Measurements from ENCODE around the gene SAMD4A.

SAMD4A gene

GRCh38 chr14:54812617-54813016 is 245.7 kb downstream of the SAMD4A start:
- no peak overlapping the region for H2BK12ac ChIP-seq (ENCODE audit: low read length)
- H3K27ac ChIP-seq (ENCODE audit: low read depth, low read length), result no peak overlapping the region
- no peaks in the 10 kb centered on the region for H3K36me3 ChIP-seq (ENCODE audit: control insufficient read depth in 1 of 2, insufficient read depth in 2 of 2, low read length in 2 of 2)
- no peak overlapping the region for H4K91ac ChIP-seq (ENCODE audit: low read depth, low read length)
- no peak overlapping the region for H3K23ac ChIP-seq (ENCODE audit: low read length)
- H3K4me2 ChIP-seq (ENCODE audit: low read length), result no peak overlapping the region
- H3K14ac ChIP-seq (ENCODE audit: low read length), result no peak overlapping the region
- H3K4me3 ChIP-seq (ENCODE audit: low read depth, low read length), result no peak overlapping the region
- H2AFZ ChIP-seq (ENCODE audit: insufficient read depth, low read length, poor library complexity), result no peak overlapping the region
- no CpG with 5 or more reads among the region's 6 CpGs for WGBS (ENCODE audit: extremely low coverage, insufficient coverage, insufficient read length)
- no peaks in the 10 kb centered on the region for H3K79me2 ChIP-seq (ENCODE audit: control insufficient read depth, insufficient read depth, low read length, poor library complexity)
- H2AK5ac ChIP-seq (ENCODE audit: low read length), result no peak overlapping the region
- H2BK5ac ChIP-seq (ENCODE audit: low read depth, low read length, poor library complexity), result no peak overlapping the region
- H4K12ac ChIP-seq (ENCODE audit: low read depth, low read length), result no peak overlapping the region
- no peak overlapping the region for H3K9ac ChIP-seq (ENCODE audit: low read length)
- no peaks in the 10 kb centered on the region for H3K79me1 ChIP-seq (ENCODE audit: low read length)
- H3K4ac ChIP-seq (ENCODE audit: low read depth, low read length), result no peak overlapping the region
- no peak overlapping the region for H2BK120ac ChIP-seq (ENCODE audit: insufficient read depth, low read length, poor library complexity)
- H3K18ac ChIP-seq (ENCODE audit: low read length), result no peak overlapping the region
- peaks cover 4 to 5% of the 10 kb centered on the region in 2 experiments for H3K4me1 ChIP-seq (ENCODE audit: control insufficient read depth in 1 of 2, insufficient read depth in 2 of 2, low read length in 2 of 2)
- H4K8ac ChIP-seq (ENCODE audit: low read depth, low read length), result no peak overlapping the region
- H3K9me3 ChIP-seq (ENCODE audit: insufficient read depth, low read depth, low read length), result peaks cover 2% of the 10 kb centered on the region
- H3K27me3 ChIP-seq (ENCODE audit: insufficient read depth, low read length), result no peaks in the 10 kb centered on the region
- no peak for DNase-seq

DNA sequence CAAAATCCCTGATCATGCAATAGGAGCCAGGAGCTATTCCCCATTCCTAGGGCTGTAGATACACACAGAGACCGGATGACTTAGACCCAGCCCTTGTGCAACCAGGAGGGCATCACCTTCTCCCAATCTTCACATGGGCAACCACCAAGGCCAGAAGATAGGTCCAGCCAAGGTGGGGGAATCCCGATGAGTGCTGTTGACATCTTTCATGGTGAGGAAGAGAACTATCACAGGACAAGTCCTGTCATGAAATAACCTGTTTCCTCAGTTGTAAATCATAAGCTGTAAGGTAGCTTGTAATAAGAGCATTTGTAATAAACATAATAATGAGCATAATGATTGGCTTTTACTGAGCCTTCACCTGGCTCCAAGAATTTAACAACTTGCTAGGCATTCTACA is 246.2 kb downstream of the SAMD4A start:
- Histone ChIP-seq H3K4me3 (ENCODE audit: low read depth, low read length) (no peak overlapping the region), H2BK12ac (ENCODE audit: low read length) (no peak overlapping the region), H3K36me3 (ENCODE audit: control insufficient read depth in 1 of 2, insufficient read depth in 2 of 2, low read length in 2 of 2) (no peaks in the 10 kb centered on the region), H3K27ac (ENCODE audit: low read depth, low read length) (no peak overlapping the region), H3K9ac (ENCODE audit: low read length) (no peak overlapping the region), H3K18ac (ENCODE audit: low read length) (no peak overlapping the region), H3K4ac (ENCODE audit: low read depth, low read length) (no peak overlapping the region), H4K91ac (ENCODE audit: low read depth, low read length) (no peak overlapping the region), H3K79me2 (ENCODE audit: control insufficient read depth, insufficient read depth, low read length, poor library complexity) (no peaks in the 10 kb centered on the region), H3K9me3 (ENCODE audit: insufficient read depth, low read depth, low read length) (peaks cover 2% of the 10 kb centered on the region), H3K27me3 (ENCODE audit: insufficient read depth, low read length) (no peaks in the 10 kb centered on the region), H2AK5ac (ENCODE audit: low read length) (no peak overlapping the region), H3K14ac (ENCODE audit: low read length) (no peak overlapping the region), H2AFZ (ENCODE audit: insufficient read depth, low read length, poor library complexity) (no peak overlapping the region), H2BK120ac (ENCODE audit: insufficient read depth, low read length, poor library complexity) (no peak overlapping the region), H3K4me2 (ENCODE audit: low read length) (no peak overlapping the region), H4K12ac (ENCODE audit: low read depth, low read length) (no peak overlapping the region), H4K8ac (ENCODE audit: low read depth, low read length) (no peak overlapping the region), H3K23ac (ENCODE audit: low read length) (no peak overlapping the region), H2BK5ac (ENCODE audit: low read depth, low read length, poor library complexity) (no peak overlapping the region), H3K79me1 (ENCODE audit: low read length) (peaks cover 3% of the 10 kb centered on the region), H3K4me1 (ENCODE audit: control insufficient read depth in 1 of 2, insufficient read depth in 2 of 2, low read length in 2 of 2) (peaks cover 9 to 10% of the 10 kb centered on the region in 2 experiments)
- WGBS (ENCODE audit: extremely low coverage, insufficient coverage, insufficient read length), result no CpG with 5 or more reads among the region's 2 CpGs
- DNase-seq, result no peak

GRCh38 chr14:54814076-54814475 is 247.1 kb downstream of the SAMD4A start:
- no peak overlapping the region for H3K14ac ChIP-seq (ENCODE audit: low read length)
- no peak overlapping the region for H2AK5ac ChIP-seq (ENCODE audit: low read length)
- H3K36me3 ChIP-seq (ENCODE audit: control insufficient read depth in 1 of 2, insufficient read depth in 2 of 2, low read length in 2 of 2), result no peaks in the 10 kb centered on the region
- H3K79me1 ChIP-seq (ENCODE audit: low read length), result peaks cover 3% of the 10 kb centered on the region
- no peak overlapping the region for H3K4me2 ChIP-seq (ENCODE audit: low read length)
- H2BK120ac ChIP-seq (ENCODE audit: insufficient read depth, low read length, poor library complexity), result no peak overlapping the region
- no peak overlapping the region for H3K9ac ChIP-seq (ENCODE audit: low read length)
- H4K91ac ChIP-seq (ENCODE audit: low read depth, low read length), result no peak overlapping the region
- H2BK12ac ChIP-seq (ENCODE audit: low read length), result no peak overlapping the region
- H3K18ac ChIP-seq (ENCODE audit: low read length), result no peak overlapping the region
- no peak overlapping the region for H4K12ac ChIP-seq (ENCODE audit: low read depth, low read length)
- H3K27ac ChIP-seq (ENCODE audit: low read depth, low read length), result no peak overlapping the region
- H3K79me2 ChIP-seq (ENCODE audit: control insufficient read depth, insufficient read depth, low read length, poor library complexity), result no peaks in the 10 kb centered on the region
- H3K4ac ChIP-seq (ENCODE audit: low read depth, low read length), result no peak overlapping the region
- peaks cover 2% of the 10 kb centered on the region for H3K9me3 ChIP-seq (ENCODE audit: insufficient read depth, low read depth, low read length)
- no peak overlapping the region for H3K23ac ChIP-seq (ENCODE audit: low read length)
- no peaks in the 10 kb centered on the region for H3K27me3 ChIP-seq (ENCODE audit: insufficient read depth, low read length)
- H4K8ac ChIP-seq (ENCODE audit: low read depth, low read length), result no peak overlapping the region
- no peak for DNase-seq
- no peak overlapping the region for H2BK5ac ChIP-seq (ENCODE audit: low read depth, low read length, poor library complexity)
- no peak overlapping the region for H2AFZ ChIP-seq (ENCODE audit: insufficient read depth, low read length, poor library complexity)
- no peak overlapping the region for H3K4me3 ChIP-seq (ENCODE audit: low read depth, low read length)
- peaks cover 12 to 18% of the 10 kb centered on the region in 2 experiments for H3K4me1 ChIP-seq (ENCODE audit: control insufficient read depth in 1 of 2, insufficient read depth in 2 of 2, low read length in 2 of 2)
- no CpG with 5 or more reads among the region's 5 CpGs for WGBS (ENCODE audit: extremely low coverage, insufficient coverage, insufficient read length)

DNA sequence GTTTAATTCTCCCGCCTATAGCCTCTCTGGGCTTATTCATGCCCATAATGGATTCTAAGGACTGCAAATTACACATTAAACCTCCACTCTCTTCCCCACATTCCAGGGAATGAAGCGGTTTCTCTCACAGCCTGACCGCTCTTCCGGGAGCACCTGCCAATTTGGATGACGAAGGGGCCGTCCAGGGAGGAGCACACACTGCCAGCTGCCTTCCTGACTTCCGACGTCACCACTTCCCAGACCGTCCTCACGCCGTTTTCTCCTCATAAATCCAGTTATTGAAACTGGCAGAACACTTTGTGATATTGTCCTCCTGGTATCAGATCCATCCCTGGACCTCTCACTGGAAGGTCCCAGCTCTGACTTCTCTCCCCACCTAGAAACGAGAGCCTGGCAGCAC is 248.1 kb downstream of the SAMD4A start:
- Histone ChIP-seq H3K9ac (ENCODE audit: low read length) (no peak overlapping the region), H3K27ac (ENCODE audit: low read depth, low read length) (no peak overlapping the region), H2BK120ac (ENCODE audit: insufficient read depth, low read length, poor library complexity) (no peak overlapping the region), H3K79me2 (ENCODE audit: control insufficient read depth, insufficient read depth, low read length, poor library complexity) (no peaks in the 10 kb centered on the region), H4K12ac (ENCODE audit: low read depth, low read length) (no peak overlapping the region), H4K8ac (ENCODE audit: low read depth, low read length) (no peak overlapping the region), H4K91ac (ENCODE audit: low read depth, low read length) (no peak overlapping the region), H2AK5ac (ENCODE audit: low read length) (no peak overlapping the region), H3K36me3 (ENCODE audit: control insufficient read depth in 1 of 2, insufficient read depth in 2 of 2, low read length in 2 of 2) (no peaks in the 10 kb centered on the region), H2BK5ac (ENCODE audit: low read depth, low read length, poor library complexity) (no peak overlapping the region), H3K27me3 (ENCODE audit: insufficient read depth, low read length) (no peaks in the 10 kb centered on the region), H3K18ac (ENCODE audit: low read length) (no peak overlapping the region), H2AFZ (ENCODE audit: insufficient read depth, low read length, poor library complexity) (no peak overlapping the region), H3K4me2 (ENCODE audit: low read length) (no peak overlapping the region), H3K9me3 (ENCODE audit: insufficient read depth, low read depth, low read length) (peaks cover 2% of the 10 kb centered on the region), H3K23ac (ENCODE audit: low read length) (no peak overlapping the region), H3K14ac (ENCODE audit: low read length) (no peak overlapping the region), H3K4me1 (ENCODE audit: control insufficient read depth in 1 of 2, insufficient read depth in 2 of 2, low read length in 2 of 2) (peaks cover 12 to 19% of the 10 kb centered on the region in 2 experiments), H2BK12ac (ENCODE audit: low read length) (no peak overlapping the region), H3K79me1 (ENCODE audit: low read length) (peaks cover 3% of the 10 kb centered on the region), H3K4me3 (ENCODE audit: low read depth, low read length) (no peak overlapping the region), H3K4ac (ENCODE audit: low read depth, low read length) (no peak overlapping the region)
- WGBS (ENCODE audit: extremely low coverage, insufficient coverage, insufficient read length), result no CpG with 5 or more reads among the region's 12 CpGs
- no peak for DNase-seq
